Left renal cortex interstitium (tissue), 4 donors: ENCODE data around the gene C12orf75. TPM values are rescaled to one million over a fixed set of nuclear protein-coding genes. Genes with fewer than 3 reads are reported as not detected.
A peak's percentile ranks its signal among the peaks of the same experiment; 100 is the strongest.
"Not testable (repeated sequence)": the region's sequence is repeated elsewhere in the genome, so short reads cannot be mapped to it uniquely, and the experiment has no call there.

Experiments
- DNase-seq, 4 donors: peaks; one replicate each; pipeline ENCODE4 v3.0.0-alpha.2; 2013; ENCODE audit warnings: low read depth in 4 of 4, low spot score in 2 of 4, missing footprints in 1 of 4
- polyA plus RNA-seq, 4 donors: library from polyadenylated mRNA; unstranded; fragments of 120-200 nt; gene quantifications; one replicate each; pipeline ENCODE4 v1.2.1, GENCODE V29; 2013; ENCODE audit not compliant: insufficient read length in 4 of 4

Gene C12orf75
- polyA plus RNA-seq, 4 donors, result 75.2 to 81.6 (median 76.9) TPM

GRCh38 chr12:105309384-105309783, 21.1 kb upstream of the C12orf75 start:
- not testable (repeated sequence) for DNase-seq

DNA sequence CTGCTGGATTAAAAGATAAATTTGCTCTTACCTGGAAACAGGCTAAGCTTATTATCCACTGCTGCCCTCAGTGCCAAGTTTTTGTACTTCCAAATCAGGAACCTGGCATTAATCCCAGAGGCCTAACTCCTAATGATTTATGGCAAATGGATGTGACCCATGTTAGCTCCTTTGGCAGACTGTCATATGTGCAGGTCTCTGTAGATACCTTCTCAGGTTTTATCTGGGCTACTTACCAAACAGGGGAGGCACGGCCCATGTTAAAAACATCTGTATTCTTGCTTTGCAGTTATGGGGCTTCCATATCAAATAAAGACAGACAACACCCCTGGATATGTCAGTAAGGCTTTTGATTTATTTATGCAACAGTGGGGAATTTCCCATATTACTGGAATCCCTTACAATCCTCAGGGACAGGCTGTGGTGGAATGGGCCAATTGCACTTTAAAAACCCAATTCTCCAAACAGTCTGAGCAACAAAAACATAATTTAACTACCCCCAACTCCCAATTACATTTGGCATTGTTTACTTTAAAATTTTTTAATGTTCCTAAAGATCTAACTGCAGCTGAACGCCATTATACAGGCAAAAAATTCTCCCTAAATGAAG, 19.9 kb upstream of the C12orf75 start:
- not testable (repeated sequence) for DNase-seq

DNA sequence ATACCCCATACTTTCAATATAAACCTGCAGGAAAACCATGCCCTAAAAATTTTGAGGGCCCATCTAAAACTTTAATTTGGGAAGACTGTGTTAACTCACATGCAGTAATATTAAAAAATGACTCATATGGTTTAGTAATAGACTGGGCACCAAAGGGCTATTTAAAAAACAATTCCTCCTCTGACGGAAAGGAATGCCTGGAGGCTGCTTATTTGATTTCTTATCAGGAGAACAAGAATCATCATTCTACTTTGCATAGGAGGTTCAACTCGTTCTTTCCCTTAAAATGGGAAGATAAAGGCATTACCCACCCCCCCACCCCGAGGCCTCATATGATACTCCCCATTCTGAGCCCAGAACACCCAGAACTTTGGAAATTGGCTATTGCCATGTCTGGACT, 18.6 kb upstream of the C12orf75 start:
- DNase-seq, result not testable (repeated sequence)

DNA sequence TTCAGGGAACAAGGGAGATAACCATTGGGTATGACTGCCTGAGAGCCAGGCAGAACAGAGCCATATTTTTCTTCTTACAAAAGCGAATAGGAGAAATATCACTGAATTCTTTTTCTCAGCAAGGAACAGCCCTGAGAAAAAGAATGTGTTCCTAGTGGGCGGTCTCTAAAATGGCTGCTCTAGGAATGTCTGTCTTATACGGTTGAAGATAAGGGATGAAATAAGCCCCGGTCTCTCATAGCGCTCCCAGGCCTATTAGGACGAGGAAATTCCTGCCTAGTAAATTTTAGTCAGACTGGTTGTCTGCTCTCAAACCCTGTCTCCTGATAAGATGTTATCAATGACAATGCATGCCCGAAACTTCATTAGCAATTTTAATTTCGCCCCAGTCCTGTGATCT, 16.7 kb upstream of the C12orf75 start:
- not testable (repeated sequence) for DNase-seq

- DNase-seq, result no peak
Observed at GRCh38 chr12:105315130-105315529, 15.4 kb upstream of the C12orf75 start.

DNA sequence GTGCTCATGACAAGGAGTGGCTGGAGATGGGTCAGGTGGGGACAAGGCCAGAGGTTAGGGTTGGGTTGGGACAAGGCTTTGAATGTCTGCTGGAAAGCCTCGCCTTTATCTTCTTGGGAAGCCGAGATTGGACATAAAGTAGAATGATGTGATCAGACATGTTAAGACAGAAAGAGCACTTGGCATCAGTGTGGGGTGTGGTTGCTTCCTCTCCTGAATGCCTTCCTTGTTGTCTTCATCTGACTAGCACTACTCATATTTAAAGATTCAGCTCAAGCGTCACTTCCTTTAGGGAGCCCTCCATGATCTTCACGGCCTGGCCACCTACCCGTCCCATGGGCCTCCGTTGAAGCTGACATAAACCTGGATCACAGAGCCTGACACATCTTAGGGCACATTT, 14.8 kb upstream of the C12orf75 start:
- no peak for DNase-seq

- DNase-seq, result no peak
Observed at GRCh38 chr12:105316931-105317852, 13.3 kb upstream of the C12orf75 start.

DNA sequence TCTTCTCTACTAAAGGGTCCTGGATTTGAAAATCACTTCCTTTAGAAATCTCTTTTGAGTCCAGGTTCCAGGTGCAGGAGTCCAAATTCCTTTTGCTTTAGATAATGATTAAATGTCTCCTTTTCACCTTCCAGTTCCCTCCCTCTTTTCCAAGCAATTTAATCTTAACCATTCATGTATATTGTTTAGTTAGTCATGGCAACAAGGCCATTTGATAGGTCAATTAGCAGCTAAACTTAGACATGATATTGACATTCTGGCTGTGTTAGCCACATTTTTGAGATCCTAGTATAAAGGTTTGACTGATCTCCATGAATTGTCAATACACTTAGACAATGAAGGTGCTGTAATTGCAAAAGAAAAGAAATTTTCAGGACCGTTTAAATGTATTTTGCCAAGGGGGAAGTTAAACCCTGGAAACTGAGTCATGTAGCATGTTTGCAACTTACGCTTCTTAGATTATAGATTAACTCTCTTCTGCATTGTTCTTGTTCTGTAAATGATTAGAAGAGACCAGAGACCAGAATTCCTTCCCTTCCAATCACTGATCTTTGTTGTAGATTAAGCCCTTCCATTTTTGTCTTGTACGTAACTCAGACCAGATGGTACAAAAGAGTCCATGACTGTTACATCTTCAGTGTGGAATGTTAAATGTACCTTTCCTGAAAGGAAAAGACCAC, 12.4 kb upstream of the C12orf75 start:
- DNase-seq, result no peak

DNA sequence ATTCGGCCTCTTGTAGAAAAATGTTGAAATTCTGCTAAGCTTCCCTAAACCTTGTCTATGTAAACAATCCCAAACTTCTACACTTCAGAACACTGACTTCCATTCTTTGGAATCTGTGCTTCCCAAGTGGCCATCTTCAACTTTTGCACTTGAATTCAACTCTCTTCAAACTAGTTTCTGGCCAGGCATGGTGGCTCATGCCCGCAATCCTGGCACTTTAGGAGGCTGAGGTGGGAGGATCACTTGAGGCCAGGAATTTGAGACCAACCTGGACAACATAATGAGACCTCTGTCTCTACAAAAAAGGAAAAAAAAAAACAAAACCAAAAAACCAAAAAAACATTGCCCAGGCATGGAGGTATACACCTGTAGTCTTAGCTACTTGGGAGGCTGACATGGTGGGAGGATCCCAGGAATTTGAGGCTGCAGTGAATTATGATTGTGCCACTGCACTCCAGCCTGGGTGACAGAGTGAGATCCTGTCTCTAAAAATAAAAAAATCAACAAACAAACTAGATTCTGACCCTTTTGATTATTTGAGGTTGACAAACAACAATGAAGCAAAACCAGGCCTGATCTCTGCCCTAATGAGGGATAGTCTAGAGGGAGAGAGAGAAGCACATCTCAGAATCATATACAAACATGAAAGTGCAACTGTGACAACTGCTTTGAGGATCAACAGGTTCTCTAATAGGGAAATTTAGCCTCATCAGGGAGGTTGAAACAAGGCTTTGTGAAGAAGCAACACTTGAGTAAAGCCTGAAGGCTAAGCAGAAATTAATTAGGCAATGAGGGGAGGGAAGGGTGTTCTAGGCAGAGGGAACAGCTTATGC, 11.6 kb upstream of the C12orf75 start:
- no peak for DNase-seq

DNA sequence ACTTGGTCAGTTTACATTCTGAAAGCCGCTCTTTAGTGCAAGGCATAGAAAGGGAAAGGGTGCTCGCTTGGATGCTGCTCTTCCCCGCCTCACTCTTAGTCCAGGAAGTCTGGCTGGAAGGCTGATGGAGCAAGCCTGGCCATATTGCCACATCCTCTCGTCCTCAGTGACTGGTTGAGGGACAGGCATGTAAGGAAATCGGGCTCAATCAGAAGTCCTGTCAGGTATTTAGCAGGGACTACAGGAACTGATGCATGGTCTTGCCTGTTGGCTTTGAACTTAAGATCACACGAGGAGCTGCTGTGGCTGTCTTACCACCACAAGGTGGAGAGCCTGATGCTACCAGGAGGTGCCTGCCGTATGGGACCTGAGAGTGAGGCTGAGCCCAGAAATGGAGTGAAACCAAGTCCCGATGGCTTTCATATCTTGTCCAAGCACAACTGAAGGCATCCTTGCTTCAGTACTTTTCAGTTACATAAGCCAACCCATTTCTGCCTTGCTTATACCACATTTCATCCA, 10.7 kb upstream of the C12orf75 start:
- no peak for DNase-seq

DNA sequence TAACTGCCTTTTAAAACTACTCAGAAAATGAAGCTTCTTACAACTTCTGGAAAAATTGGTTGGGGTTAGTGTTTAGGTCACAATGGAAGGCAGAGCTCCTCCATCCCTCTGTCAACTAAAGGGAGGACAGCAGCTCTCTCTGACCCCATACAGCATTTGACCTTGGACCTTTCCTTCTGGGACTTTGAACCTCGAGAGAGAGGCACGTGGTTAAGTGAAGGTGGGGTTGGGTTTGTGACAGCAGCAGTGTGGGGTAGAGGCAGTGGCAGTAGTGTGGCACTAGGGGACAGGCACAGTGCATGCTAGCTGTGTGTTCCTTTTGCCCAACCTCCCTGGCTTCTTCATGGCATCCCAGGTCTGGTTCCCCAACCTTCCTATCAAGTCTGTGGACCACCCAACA, 9.4 kb upstream of the C12orf75 start:
- no peak for DNase-seq

DNA sequence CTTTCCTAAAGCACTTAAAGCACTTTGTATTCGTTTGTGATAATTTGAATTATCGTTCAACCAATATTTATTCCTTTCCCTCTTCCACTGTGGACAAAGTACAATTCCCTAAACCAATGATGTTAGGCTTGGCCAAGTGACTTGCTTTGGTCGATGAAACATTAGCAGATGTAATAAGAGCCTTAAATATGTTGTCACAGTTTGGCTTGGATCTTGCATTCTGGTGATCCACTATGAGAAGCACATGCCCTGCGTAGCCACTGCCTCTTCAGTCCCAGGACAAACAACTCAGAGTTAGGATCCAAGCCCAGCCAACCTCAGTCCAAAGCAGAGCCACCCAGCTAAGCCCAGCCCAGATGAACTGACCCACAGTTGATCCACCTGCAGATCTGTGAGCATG, 8.4 kb upstream of the C12orf75 start:
- DNase-seq, result no peak

GRCh38 chr12:105324704-105325103, 5.8 kb upstream of the C12orf75 start:
- no peak for DNase-seq

DNA sequence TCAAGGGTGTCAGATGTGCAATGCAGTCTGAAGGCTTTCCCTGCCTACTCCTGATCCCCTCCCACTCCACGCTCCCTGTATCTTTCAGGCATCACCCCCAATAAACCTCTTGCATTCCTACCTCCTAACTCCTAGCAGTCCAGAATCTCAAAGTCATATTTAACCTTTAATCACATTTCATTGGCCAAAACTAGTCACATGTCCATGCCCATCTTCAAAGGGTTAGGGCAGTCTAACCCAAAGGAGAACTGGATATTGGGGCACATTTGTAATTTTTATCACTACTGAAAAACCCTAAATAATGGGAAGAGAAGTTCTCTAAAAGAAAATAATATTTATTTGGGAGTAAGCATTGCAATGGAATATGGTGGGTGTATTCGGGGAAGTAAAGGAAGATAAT, 5.4 kb upstream of the C12orf75 start:
- no peak for DNase-seq

DNA sequence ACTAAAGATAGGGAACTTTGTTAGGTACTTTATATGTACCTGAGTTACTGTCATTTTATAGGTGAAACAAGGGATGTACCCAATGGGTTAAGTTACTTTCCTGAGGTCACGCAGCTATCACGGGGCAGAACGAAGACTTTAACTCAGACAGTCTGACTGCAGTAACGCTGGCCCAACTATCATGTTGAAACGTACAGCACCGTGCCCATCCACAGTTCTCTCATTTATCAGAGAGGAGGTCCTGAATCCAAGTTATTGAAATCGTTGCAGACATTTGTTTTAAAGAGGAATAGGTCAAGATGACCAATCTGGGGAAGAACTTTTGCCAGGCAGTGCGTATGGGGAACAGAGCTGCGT, 587 bp upstream of the C12orf75 start:
- no peak for DNase-seq

DNA sequence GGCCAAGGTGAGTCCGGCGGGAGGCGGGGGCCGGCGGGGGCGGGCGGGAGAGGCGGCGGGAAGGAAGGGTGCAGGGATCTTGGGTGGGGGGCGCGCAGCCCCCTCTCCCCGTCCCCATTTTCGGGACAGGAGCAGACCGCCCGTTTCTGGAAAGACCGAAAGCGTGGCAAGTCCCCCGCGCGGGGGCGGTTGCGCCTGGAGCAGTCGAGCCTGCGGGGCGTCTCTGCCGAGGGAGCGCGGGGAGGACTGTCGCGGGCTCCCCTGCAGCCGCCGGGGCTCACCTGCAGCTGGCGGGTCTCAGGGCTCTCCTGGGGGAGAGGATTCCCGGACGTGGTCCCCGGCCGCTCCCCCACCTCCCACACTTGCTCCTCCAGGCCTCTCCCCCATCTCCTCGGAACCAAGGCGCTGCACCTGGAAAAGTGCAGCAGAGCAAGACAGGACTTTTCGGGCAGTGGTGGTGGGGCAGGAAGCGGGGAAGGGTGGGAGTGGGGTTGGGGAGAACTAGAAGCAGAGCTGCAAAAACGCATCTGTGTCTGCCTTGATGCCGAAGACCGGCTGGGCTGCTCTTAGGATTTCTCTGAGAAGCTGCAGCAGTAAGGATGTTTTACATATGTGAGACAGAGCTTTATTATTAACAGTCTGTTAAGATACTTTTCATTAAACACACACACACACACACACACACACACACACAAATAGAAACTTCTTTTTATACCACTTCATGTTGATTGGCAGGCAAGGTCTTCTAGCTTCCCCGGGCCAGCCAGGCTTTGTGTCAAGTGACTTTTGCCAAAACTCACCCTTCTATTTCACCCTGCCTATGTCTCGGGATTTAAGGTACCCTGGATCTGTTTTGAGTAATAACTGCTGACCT, 677 bp downstream of the C12orf75 start:
- DNase-seq, result peak in 1 of 4 donors; percentile 33

DNA sequence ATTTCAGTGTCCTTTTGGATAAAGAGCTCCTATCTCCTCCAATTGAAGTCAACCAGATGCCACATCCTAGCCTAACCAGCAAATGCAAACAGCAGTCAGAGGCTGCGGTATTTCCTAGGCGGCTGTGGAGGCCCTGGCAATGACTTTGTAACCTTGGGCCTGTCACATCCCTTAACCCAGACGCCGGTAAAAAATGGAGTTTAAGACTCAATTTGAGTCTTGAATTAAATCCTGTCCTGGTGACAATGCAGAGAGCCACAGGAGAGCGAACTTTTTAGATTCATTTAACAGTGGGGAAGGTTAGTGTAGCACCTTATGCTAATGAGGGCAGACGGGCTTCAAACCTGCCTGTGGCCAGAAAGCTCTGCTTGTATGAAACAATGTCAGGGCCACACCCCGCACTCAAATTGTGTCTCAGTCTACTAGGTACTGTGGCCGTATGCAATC, 1.3 kb downstream of the C12orf75 start:
- no peak for DNase-seq

DNA sequence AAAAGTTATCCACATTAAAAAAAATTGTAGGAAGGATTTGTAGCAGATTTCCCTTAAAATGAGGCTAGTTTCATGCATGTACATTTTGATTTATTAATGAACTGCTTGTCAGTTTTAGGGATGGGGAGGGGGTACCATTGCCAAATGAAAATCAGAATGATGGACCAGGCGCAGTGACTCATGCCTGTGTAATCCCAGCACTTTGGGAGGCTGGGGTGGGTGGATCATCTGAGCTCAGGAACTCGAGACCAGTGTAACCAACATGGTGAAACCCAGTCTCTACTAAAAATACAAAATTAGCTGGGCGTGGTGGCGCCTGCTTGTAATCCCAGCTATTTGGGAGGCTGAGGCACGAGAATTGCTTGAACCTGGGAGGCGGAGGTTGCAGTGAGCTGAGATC, 1.8 kb downstream of the C12orf75 start:
- not testable (repeated sequence) for DNase-seq

- DNase-seq, result no peak
Observed at GRCh38 chr12:105332925-105333324, 2.4 kb downstream of the C12orf75 start.
